Ovary (tissue), 9 donors: ENCODE results near the gene ZNF629. TPM values are rescaled to one million over a fixed set of nuclear protein-coding genes. Genes with fewer than 3 reads are reported as not detected.
A peak's percentile ranks its signal among the peaks of the same experiment; 100 is the strongest.

Experiments
- DNase-seq, 5 donors: peaks; one replicate each; pipeline ENCODE4 v3.0.0-alpha.2; 2019 to 2020
- H3K27ac ChIP-seq, 2 donors: fragments of 200-600 bp; one replicate each; pipeline versions ENCODE4 v1.5.1 to v1.8.0; 2019 to 2022
- H3K27me3 ChIP-seq: fragments of 200-600 bp; one replicate; pipeline ENCODE4 v1.8.0; 2022
- H3K36me3 ChIP-seq: fragments of 200-600 bp; sonication (generic); one replicate; pipeline ENCODE4 v1.5.1; 2019
- H3K4me1 ChIP-seq: one replicate; pipeline ENCODE4 v1.8.1; 2013; ENCODE audit warnings: mild to moderate bottlenecking, moderate library complexity; ENCODE audit not compliant: insufficient read depth
- H3K4me3 ChIP-seq: fragments of 200-600 bp; sonication (generic); one replicate; pipeline ENCODE4 v1.5.1; 2017
- H3K9me3 ChIP-seq, 2 donors: fragments of 200-600 bp in 1 of 2; sonication (generic) in 1 of 2; one replicate each; pipeline versions ENCODE4 v1.5.1 to v1.8.1; 2013 to 2019; ENCODE audit warnings: mild to moderate bottlenecking in 1 of 2, moderate library complexity in 1 of 2
- EP300 ChIP-seq: sonication (generic); formaldehyde crosslinking; IDR thresholded peaks from one replicate; pipeline ENCODE4 v1.6.1; 2017; ENCODE audit warnings: antibody characterized with exemption
- POLR2A ChIP-seq: fragments of 450-650 bp; IDR thresholded peaks from one replicate; pipeline ENCODE4 v1.6.1; 2017; ENCODE audit warnings: antibody characterized with exemption, mild to moderate bottlenecking, moderate library complexity
- WGBS, 3 donors: extraction: QIAGEN DNeasy Blood & Tissue Kit in 1 of 3; methylation state at CpG; one replicate each; pipeline versions ENCODE4 v1.1.5 to v1.1.7; 2013 to 2017; 5-methylcytosine and 5-hydroxymethylcytosine counted together
- intact Hi-C, 4 donors: fragments of 100-400 bp; cut with DNase I; formaldehyde crosslinking; loops; one replicate each; pipeline versions ENCODE4 v1.11.0 to v1.15.1; 2022 to 2023
- polyA plus RNA-seq, 2 donors: library from polyadenylated mRNA; stranded (reverse); fragments of 200-250 nt in 1 of 2; fragments of 350-450 nt in 1 of 2; fragmentation: Illumina TruSeq in 1 of 2; extraction: RNeasy Lipid Tissue Mini Kit (QIAGEN cat#74804) in 1 of 2; gene quantifications; one replicate each; pipeline ENCODE4 v1.2.3, GENCODE V29; 2013 to 2014
- total RNA-seq, 7 donors: library from RNA; depleted of rRNA in 2 of 7; stranded (reverse); fragments of >200 nt in 2 of 7; fragmentation: NEBNext Ultra II Directional in 3 of 7; extraction: Animal tissue kit (Norgen Biotek cat#: 25700) in 3 of 7; gene quantifications; one replicate each; pipeline versions ENCODE4 v1.1.0 to v1.2.4, GENCODE V29; 2016 to 2023
- TF ChIP-seq, protein P1 (sequence below), 3 donors: fragments of 450-650 bp in 2 of 3; fragments of 200-600 bp in 1 of 3; IDR thresholded peaks; one replicate each; pipeline versions ENCODE4 v1.5.1 to v1.8.0; 2016 to 2022; ENCODE audit warnings: antibody characterized with exemption in 3 of 3, mild to moderate bottlenecking in 1 of 3
- donor health status: DM: no; HTN: no; CAD: no; lungs with moderate emphysema.
- donor health status: DM: no; HTN: no; CAD: no.
- donor health status: Bipolar disorder and iron deficiency.
- donor health status: DM: yes; HTN: yes; CAD: no.
- donor health status: DM: no; HTN: no; CAD: no.
- donor health status: DM: yes; HTN: yes; CAD: no.

The ZNF629 gene
- total and polyA plus RNA-seq, 9 donors = 8.2 to 26.3 (median 19.9) TPM

DNA sequence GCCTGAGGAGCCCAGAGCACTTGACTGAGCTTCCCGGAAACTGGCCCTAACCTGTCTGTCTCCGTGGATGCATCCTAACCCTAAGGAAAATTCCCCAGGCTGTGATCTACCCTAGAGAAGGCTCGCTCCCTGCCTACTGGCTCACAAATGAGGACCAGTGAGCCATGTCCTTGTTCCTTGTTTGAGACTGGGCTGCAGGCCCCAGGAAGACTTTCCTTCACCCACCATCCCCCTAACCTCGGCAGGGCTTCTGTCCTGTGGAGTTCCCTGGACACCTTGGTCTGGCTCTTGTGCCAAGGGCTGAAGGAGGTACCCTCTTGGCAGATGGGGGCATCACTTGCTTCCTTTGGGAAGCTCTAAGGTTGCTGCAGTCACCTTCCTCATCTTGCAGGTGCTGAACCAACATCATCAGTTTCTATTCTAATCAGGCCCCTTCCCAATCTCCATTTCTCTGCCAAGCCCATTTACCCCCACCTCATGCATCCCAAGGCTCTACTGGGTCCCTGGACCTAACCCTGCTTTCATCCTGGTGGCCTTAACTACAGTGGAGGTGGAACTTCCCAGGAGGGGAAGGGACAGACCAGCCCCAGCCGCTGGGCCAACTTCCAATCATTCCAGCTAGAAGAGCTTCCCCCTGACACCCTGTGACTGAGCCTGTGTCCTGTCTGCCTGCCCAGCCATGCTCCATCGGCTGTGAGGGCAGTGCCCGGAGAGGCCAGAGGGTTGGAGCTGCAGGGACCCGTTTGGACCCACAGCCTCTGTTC lies 12.5 kb downstream of the ZNF629 start:
- Histone ChIP-seq H3K9me3 (no peaks in the 10 kb centered on the region), H3K27me3 (no peaks in the 10 kb centered on the region), H3K27ac (peak overlapping the region in 1 of 2 donors; percentile 73), H3K36me3 (no peaks in the 10 kb centered on the region), H3K4me3 (peak overlapping the region; percentile 58), H3K4me1 (peaks cover 7% of the 10 kb centered on the region)
- DNase-seq = no peak
- TF ChIP-seq EP300 = no peak
- TF ChIP-seq, protein P1, sequence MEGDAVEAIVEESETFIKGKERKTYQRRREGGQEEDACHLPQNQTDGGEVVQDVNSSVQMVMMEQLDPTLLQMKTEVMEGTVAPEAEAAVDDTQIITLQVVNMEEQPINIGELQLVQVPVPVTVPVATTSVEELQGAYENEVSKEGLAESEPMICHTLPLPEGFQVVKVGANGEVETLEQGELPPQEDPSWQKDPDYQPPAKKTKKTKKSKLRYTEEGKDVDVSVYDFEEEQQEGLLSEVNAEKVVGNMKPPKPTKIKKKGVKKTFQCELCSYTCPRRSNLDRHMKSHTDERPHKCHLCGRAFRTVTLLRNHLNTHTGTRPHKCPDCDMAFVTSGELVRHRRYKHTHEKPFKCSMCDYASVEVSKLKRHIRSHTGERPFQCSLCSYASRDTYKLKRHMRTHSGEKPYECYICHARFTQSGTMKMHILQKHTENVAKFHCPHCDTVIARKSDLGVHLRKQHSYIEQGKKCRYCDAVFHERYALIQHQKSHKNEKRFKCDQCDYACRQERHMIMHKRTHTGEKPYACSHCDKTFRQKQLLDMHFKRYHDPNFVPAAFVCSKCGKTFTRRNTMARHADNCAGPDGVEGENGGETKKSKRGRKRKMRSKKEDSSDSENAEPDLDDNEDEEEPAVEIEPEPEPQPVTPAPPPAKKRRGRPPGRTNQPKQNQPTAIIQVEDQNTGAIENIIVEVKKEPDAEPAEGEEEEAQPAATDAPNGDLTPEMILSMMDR (IDR thresholded peaks at IDR 0.05) = no peak
- TF ChIP-seq POLR2A = no peak
- 42% methylated on average over 8 of the region's 8 CpGs for WGBS, 3 donors
- intact Hi-C loops = no loop called here

DNA sequence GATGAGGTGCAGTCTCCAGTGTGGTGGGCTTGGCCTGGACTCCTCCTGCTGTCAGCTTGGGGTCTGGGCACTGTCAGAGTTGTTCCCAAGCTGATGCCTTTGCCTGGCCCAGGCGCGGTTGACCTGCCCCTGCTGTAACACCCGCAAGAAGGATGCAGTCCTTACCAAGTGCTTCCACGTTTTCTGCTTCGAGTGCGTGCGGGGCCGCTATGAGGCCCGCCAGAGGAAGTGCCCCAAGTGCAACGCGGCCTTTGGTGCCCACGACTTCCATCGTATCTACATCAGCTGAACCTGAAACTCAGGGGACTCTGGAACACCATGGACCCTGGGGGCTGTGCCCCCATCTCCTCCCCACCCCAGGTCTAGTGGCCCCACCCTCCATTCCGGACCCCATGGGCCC lies 13.2 kb downstream of the ZNF629 start:
- Histone ChIP-seq H3K9me3 (no peaks in the 10 kb centered on the region), H3K27me3 (no peaks in the 10 kb centered on the region), H3K4me1 (peaks cover 7% of the 10 kb centered on the region), H3K4me3 (no peak overlapping the region), H3K36me3 (no peaks in the 10 kb centered on the region), H3K27ac (no peak overlapping the region)
- intact Hi-C loops = no loop called here
- 81 to 87% (median 86%) methylated on average over 14 of the region's 14 CpGs for WGBS, 3 donors
- no peak for TF ChIP-seq EP300
- TF ChIP-seq POLR2A = no peak
- TF ChIP-seq, protein P1 (IDR thresholded peaks at IDR 0.05) = no peak
- no peak for DNase-seq

DNA sequence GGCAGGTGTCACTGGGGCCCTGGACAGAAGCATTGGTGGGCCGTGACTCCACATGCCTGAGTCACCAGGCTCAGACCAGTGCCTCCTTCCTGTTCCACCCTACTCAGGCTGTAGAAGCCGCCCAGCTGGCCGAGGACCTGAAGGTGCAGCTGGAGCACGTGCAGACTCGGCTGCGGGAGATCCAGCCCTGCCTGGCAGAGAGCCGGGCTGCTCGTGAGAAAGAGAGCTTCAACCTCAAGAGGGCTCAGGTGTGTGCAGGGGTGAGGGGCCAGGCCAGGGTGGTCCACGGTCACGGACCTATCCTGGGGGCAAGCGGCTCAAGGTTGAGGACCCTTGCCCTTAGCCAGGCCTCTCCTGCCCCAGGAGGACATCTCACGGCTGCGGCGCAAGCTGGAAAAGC lies 15.3 kb downstream of the ZNF629 start:
- intact Hi-C loops = no loop called here
- TF ChIP-seq, protein P1 (IDR thresholded peaks at IDR 0.05) = no peak
- TF ChIP-seq POLR2A = no peak
- TF ChIP-seq EP300 = no peak
- DNase-seq = peak in 1 of 5 donors; percentile 30
- Histone ChIP-seq H3K36me3 (no peaks in the 10 kb centered on the region), H3K27me3 (no peaks in the 10 kb centered on the region), H3K9me3 (no peaks in the 10 kb centered on the region), H3K4me3 (no peak overlapping the region), H3K4me1 (peaks cover 7% of the 10 kb centered on the region), H3K27ac (no peak overlapping the region)
- WGBS, 3 donors = 78 to 86% (median 85%) methylated on average over 13 to 14 of the region's 14 CpGs

DNA sequence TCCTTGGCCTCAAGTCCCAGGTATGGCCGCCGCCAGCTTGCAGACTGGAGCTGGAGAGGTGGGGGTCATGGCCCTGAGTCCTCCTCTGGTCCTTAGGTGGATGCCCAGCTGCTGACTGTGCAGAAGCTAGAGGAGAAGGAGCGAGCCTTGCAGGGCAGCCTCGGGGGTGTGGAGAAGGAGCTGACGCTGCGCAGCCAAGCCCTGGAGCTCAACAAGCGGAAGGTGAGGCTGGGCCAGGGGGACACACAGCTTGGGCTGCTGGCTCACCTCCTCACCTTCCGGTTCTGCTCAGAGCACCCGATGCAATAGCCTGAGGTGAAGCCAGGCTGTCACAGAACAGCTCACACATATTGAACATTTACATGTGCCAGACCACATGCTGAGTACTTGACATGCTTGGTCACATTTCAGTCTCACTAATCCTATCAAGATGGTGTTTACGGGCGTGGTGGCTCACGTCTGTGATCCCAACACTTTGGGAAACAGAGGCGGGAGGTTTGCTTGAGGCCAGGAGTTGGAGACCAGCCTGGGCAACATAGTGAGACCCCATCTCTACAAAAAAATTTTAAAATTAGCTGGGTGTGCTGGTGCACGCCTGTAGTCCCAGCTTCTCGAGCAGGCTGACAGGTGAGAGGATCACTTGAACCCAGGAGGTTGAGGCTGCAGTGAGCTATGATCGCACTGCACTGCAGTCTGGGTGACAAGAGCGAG lies 17.5 kb downstream of the ZNF629 start:
- intact Hi-C loops = no loop called here
- no peak overlapping the region for H3K4me3 ChIP-seq

More for the DNA sequence above, 17.5 kb downstream of the ZNF629 start:
- Histone ChIP-seq H3K27ac (no peak overlapping the region), H3K27me3 (no peaks in the 10 kb centered on the region), H3K36me3 (no peaks in the 10 kb centered on the region), H3K9me3 (no peaks in the 10 kb centered on the region), H3K4me1 (no peaks in the 10 kb centered on the region)
- WGBS, 3 donors = 91 to 93% (median 92%) methylated on average over 17 of the region's 17 CpGs
- TF ChIP-seq, protein P1 (IDR thresholded peaks at IDR 0.05) = no peak
- no peak for TF ChIP-seq POLR2A
- TF ChIP-seq EP300 = no peak
- DNase-seq = peak in 2 of 5 donors; percentile 16 to 35
